Upper lobe of left lung (tissue), 6 donors: ENCODE data around the gene LOXL1. TPM values are rescaled to one million over a fixed set of nuclear protein-coding genes. Genes with fewer than 3 reads are reported as not detected.
"Not testable (repeated sequence)": the region's sequence is repeated elsewhere in the genome, so short reads cannot be mapped to it uniquely, and the experiment has no call there.

Experiments used
- ATAC-seq, 2 donors: fragments of 200-7000 bp; cut with Tn5 transposase; one replicate each; pipeline ENCODE4 v1.9.1; 2022; ENCODE audit warnings: mild to moderate bottlenecking in 2 of 2, moderate library complexity in 2 of 2; ENCODE audit not compliant: low FRiP score in 2 of 2
- DNase-seq, 2 donors: peaks; one replicate each; pipeline ENCODE4 v3.0.0-alpha.2; 2019 to 2020
- H3K27ac ChIP-seq, 4 donors: fragments of 200-600 bp; sonication (generic); one replicate each; pipeline ENCODE4 v1.5.1; 2016 to 2019
- H3K27me3 ChIP-seq, 4 donors: fragments of 200-600 bp; sonication (generic); one replicate each; pipeline ENCODE4 v1.5.1; 2017 to 2019
- H3K36me3 ChIP-seq, 4 donors: fragments of 200-600 bp; sonication (generic); one replicate each; pipeline ENCODE4 v1.5.1; 2016 to 2019
- H3K4me1 ChIP-seq, 4 donors: fragments of 200-600 bp; sonication (generic); one replicate each; pipeline ENCODE4 v1.5.1; 2018 to 2019
- H3K4me3 ChIP-seq, 4 donors: fragments of 200-600 bp; sonication (generic); one replicate each; pipeline ENCODE4 v1.5.1; 2017 to 2019; ENCODE audit warnings: mild to moderate bottlenecking in 2 of 4, moderate library complexity in 1 of 4
- H3K9me3 ChIP-seq, 4 donors: fragments of 200-600 bp; sonication (generic); one replicate each; pipeline ENCODE4 v1.5.1; 2018 to 2019
- CTCF ChIP-seq, 6 experiments: fragments of 450-650 bp in 4 of 6; fragments of 200-600 bp in 2 of 6; sonication (generic) in 2 of 6; IDR thresholded peaks; one replicate each; pipeline ENCODE4 v1.5.1; 2016 to 2019; ENCODE audit warnings: antibody characterized with exemption in 6 of 6
- EP300 ChIP-seq, 4 donors: sonication (generic); formaldehyde crosslinking; IDR thresholded peaks; one replicate each; pipeline ENCODE4 v1.5.1; 2017; ENCODE audit warnings: antibody characterized with exemption in 4 of 4, control low read depth in 2 of 4
- POLR2A ChIP-seq, 4 donors: fragments of 450-650 bp; IDR thresholded peaks; one replicate each; pipeline ENCODE4 v1.5.1; 2016 to 2017; ENCODE audit warnings: antibody characterized with exemption in 4 of 4, mild to moderate bottlenecking in 2 of 4
- POLR2AphosphoS5 ChIP-seq, 2 donors: sonication (generic); formaldehyde crosslinking; IDR thresholded peaks; one replicate each; pipeline ENCODE4 v1.5.1; 2017; ENCODE audit warnings: antibody characterized with exemption in 2 of 2
- WGBS, 2 donors: methylation state at CpG; one replicate each; pipeline ENCODE4 v1.1.5; 2017 to 2018; 5-methylcytosine and 5-hydroxymethylcytosine counted together
- total RNA-seq, 6 donors: library from RNA; depleted of rRNA in 4 of 6; stranded (reverse); fragments of >200 nt in 4 of 6; gene quantifications; one replicate each; pipeline versions ENCODE4 v1.1.0 to v1.2.1, GENCODE V29; 2016 to 2021
- donor health status: DM: no; HTN: no; CAD: no; lungs with moderate emphysema.
- donor health status: DM: no; HTN: yes; CAD: no; lungs with severe emphysema.

The LOXL1 gene
- total RNA-seq, 6 donors from 2014 or later, result 6.0 to 25.9 (median 8.0) TPM

- no peaks in the 10 kb centered on the region for H3K9me3 ChIP-seq
- peaks cover 0 to 7% (median 0%) of the 10 kb centered on the region in 4 donors for H3K4me1 ChIP-seq
- no peak overlapping the region for H3K4me3 ChIP-seq
- ATAC-seq (no peak), DNase-seq (no peak)
- H3K27me3 ChIP-seq, result no peaks in the 10 kb centered on the region
- H3K36me3 ChIP-seq, result no peaks in the 10 kb centered on the region
- H3K27ac ChIP-seq, result no peak overlapping the region
- 87 to 93% methylated on average over 2 of the region's 2 CpGs for WGBS, 2 donors
- TF ChIP-seq POLR2A (IDR thresholded peaks at IDR 0.05), result no peak
- no peak for TF ChIP-seq CTCF (IDR thresholded peaks at IDR 0.05)
- no peak for TF ChIP-seq EP300 (IDR thresholded peaks at IDR 0.05)
- TF ChIP-seq POLR2AphosphoS5 (IDR thresholded peaks at IDR 0.05), result no peak
Measured at GRCh38 chr15:73957785-73958184, 31.5 kb downstream of the LOXL1 start.

- H3K4me1 ChIP-seq, result peaks cover 0 to 7% (median 0%) of the 10 kb centered on the region in 4 donors
- no peaks in the 10 kb centered on the region for H3K27me3 ChIP-seq
- no peak for ATAC-seq
- no peaks in the 10 kb centered on the region for H3K36me3 ChIP-seq
- no peak for DNase-seq
- no peaks in the 10 kb centered on the region for H3K9me3 ChIP-seq
- TF ChIP-seq EP300 (IDR thresholded peaks at IDR 0.05), result no peak
- no peak for TF ChIP-seq POLR2AphosphoS5 (IDR thresholded peaks at IDR 0.05)
- H3K27ac ChIP-seq, result no peak overlapping the region
- no peak overlapping the region for H3K4me3 ChIP-seq
- 42 to 43% methylated on average over 8 of the region's 8 CpGs for WGBS, 2 donors
Measured at GRCh38 chr15:73959012-73959581, 32.8 kb downstream of the LOXL1 start.

- Histone ChIP-seq H3K27ac (no peak overlapping the region), H3K36me3 (no peaks in the 10 kb centered on the region), H3K4me1 (peaks cover under 1 to 11% (median 1%) of the 10 kb centered on the region in 4 donors), H3K4me3 (no peak overlapping the region), H3K27me3 (no peaks in the 10 kb centered on the region), H3K9me3 (no peaks in the 10 kb centered on the region)
- 84 to 91% methylated on average over 6 of the region's 6 CpGs for WGBS, 2 donors
- DNase-seq, result peak in 1 of 2 donors; percentile 10
- ATAC-seq, result no peak
- TF ChIP-seq EP300 (IDR thresholded peaks at IDR 0.05) (no peak), POLR2A (IDR thresholded peaks at IDR 0.05) (no peak), POLR2AphosphoS5 (IDR thresholded peaks at IDR 0.05) (no peak), CTCF (IDR thresholded peaks at IDR 0.05) (no peak)
Measured at GRCh38 chr15:73959801-73960200, 33.5 kb downstream of the LOXL1 start.

GRCh38 chr15:73960472-73961070 is 34.3 kb downstream of the LOXL1 start:
- 84 to 85% methylated on average over 7 of the region's 7 CpGs for WGBS, 2 donors
- not testable (repeated sequence) for H3K36me3 ChIP-seq, DNase-seq, H3K27me3 ChIP-seq, H3K27ac ChIP-seq, ATAC-seq, H3K4me3 ChIP-seq, H3K9me3 ChIP-seq
- H3K4me1 ChIP-seq, result peaks cover 5 to 14% (median 7%) of the 10 kb centered on the region in 4 donors

- Histone ChIP-seq H3K27ac (no peak overlapping the region), H3K27me3 (no peaks in the 10 kb centered on the region), H3K4me1 (peaks cover 5 to 8% (median 7%) of the 10 kb centered on the region in 4 donors), H3K9me3 (no peaks in the 10 kb centered on the region), H3K4me3 (no peak overlapping the region), H3K36me3 (no peaks in the 10 kb centered on the region)
- ATAC-seq (no peak), DNase-seq (no peak)
- TF ChIP-seq EP300 (IDR thresholded peaks at IDR 0.05), result no peak
- 76% methylated on average over 5 of the region's 5 CpGs for WGBS, 2 donors
Measured at GRCh38 chr15:73962433-73962832, 36.2 kb downstream of the LOXL1 start.

GRCh38 chr15:73964736-73965093 is 38.5 kb downstream of the LOXL1 start:
- no peak for TF ChIP-seq EP300 (IDR thresholded peaks at IDR 0.05)
- peak; percentile 89 to 95 (median 90) for TF ChIP-seq CTCF (IDR thresholded peaks at IDR 0.05)
- no peak for TF ChIP-seq POLR2AphosphoS5 (IDR thresholded peaks at IDR 0.05)
- no peak for TF ChIP-seq POLR2A (IDR thresholded peaks at IDR 0.05)
- DNase-seq (peak in 1 of 2 donors; percentile 79), ATAC-seq (peak; percentile 89 to 94)
- no peaks in the 10 kb centered on the region for H3K36me3 ChIP-seq
- 4 to 7% methylated on average over 11 of the region's 11 CpGs for WGBS, 2 donors
- no peaks in the 10 kb centered on the region for H3K9me3 ChIP-seq
- peaks cover 5 to 8% (median 7%) of the 10 kb centered on the region in 4 donors for H3K4me1 ChIP-seq
- peak overlapping the region in 1 of 4 donors; percentile 23 for H3K4me3 ChIP-seq
- H3K27me3 ChIP-seq, result no peaks in the 10 kb centered on the region
- H3K27ac ChIP-seq, result peak overlapping the region in 1 of 4 donors; percentile 15
